Tibial nerve (tissue), 4 donors: ENCODE measurements around the gene LMO4. TPM values are rescaled to one million over a fixed set of nuclear protein-coding genes. Genes with fewer than 3 reads are reported as not detected.

ENCODE experiments used
- DNase-seq, 2 donors: peaks; one replicate each; pipeline ENCODE4 v3.0.0-alpha.2; 2019; ENCODE audit warnings: low spot score in 2 of 2
- H3K27ac ChIP-seq, 4 donors: fragments of 200-600 bp; sonication (generic) in 3 of 4; one replicate each; pipeline ENCODE4 v1.5.1; 2017 to 2019; ENCODE audit warnings: mild to moderate bottlenecking in 1 of 4
- H3K27me3 ChIP-seq, 2 donors: fragments of 200-600 bp; sonication (generic) in 1 of 2; one replicate each; pipeline versions ENCODE4 v1.5.1 to v1.6.0; 2017 to 2019
- H3K36me3 ChIP-seq, 3 donors: fragments of 200-600 bp; sonication (generic); one replicate each; pipeline ENCODE4 v1.5.1; 2018 to 2019
- H3K4me1 ChIP-seq, 4 donors: fragments of 200-600 bp; sonication (generic) in 3 of 4; one replicate each; pipeline ENCODE4 v1.5.1; 2017 to 2019
- H3K4me3 ChIP-seq, 4 donors: fragments of 200-600 bp; sonication (generic) in 3 of 4; one replicate each; pipeline ENCODE4 v1.5.1; 2017 to 2019; ENCODE audit warnings: mild to moderate bottlenecking in 1 of 4, moderate library complexity in 1 of 4
- H3K9me3 ChIP-seq, 4 donors: fragments of 200-600 bp; sonication (generic) in 3 of 4; one replicate each; pipeline ENCODE4 v1.5.1; 2017 to 2019
- EP300 ChIP-seq, 2 donors: sonication (generic); formaldehyde crosslinking; IDR thresholded peaks; one replicate each; pipeline ENCODE4 v1.6.1; 2017; ENCODE audit warnings: antibody characterized with exemption in 2 of 2, mild to moderate bottlenecking in 1 of 2
- POLR2A ChIP-seq, 2 donors: fragments of 450-650 bp; IDR thresholded peaks; one replicate each; pipeline ENCODE4 v1.6.1; 2017; ENCODE audit warnings: antibody characterized with exemption in 2 of 2, mild to moderate bottlenecking in 2 of 2, moderate library complexity in 2 of 2
- WGBS, 2 donors: methylation state at CpG; one replicate each; pipeline ENCODE4 v1.1.5; 2018; 5-methylcytosine and 5-hydroxymethylcytosine counted together
- total RNA-seq, 4 donors: library from RNA; depleted of rRNA; stranded (reverse); fragments of >200 nt; gene quantifications; one replicate each; pipeline ENCODE4 v1.1.0, GENCODE V29; 2016
- TF ChIP-seq, protein P1 (sequence below), 5 experiments: fragments of 200-600 bp in 3 of 5; fragments of 450-650 bp in 2 of 5; sonication (generic) in 3 of 5; IDR thresholded peaks; one replicate each; pipeline ENCODE4 v1.5.1; 2016 to 2019; ENCODE audit warnings: antibody characterized with exemption in 5 of 5, mild to moderate bottlenecking in 3 of 5, moderate library complexity in 2 of 5

Gene LMO4
- total RNA-seq, 4 donors from 2014 or later: 34.7 to 43.2 (median 40.7) TPM

GRCh38 chr1:87359586-87359985 is 30.9 kb downstream of the LMO4 start:
- no peaks in the 10 kb centered on the region for H3K4me1 ChIP-seq
- 63 to 86% methylated on average over 1 of the region's 1 CpG for WGBS, 2 donors
- TF ChIP-seq, protein P1, sequence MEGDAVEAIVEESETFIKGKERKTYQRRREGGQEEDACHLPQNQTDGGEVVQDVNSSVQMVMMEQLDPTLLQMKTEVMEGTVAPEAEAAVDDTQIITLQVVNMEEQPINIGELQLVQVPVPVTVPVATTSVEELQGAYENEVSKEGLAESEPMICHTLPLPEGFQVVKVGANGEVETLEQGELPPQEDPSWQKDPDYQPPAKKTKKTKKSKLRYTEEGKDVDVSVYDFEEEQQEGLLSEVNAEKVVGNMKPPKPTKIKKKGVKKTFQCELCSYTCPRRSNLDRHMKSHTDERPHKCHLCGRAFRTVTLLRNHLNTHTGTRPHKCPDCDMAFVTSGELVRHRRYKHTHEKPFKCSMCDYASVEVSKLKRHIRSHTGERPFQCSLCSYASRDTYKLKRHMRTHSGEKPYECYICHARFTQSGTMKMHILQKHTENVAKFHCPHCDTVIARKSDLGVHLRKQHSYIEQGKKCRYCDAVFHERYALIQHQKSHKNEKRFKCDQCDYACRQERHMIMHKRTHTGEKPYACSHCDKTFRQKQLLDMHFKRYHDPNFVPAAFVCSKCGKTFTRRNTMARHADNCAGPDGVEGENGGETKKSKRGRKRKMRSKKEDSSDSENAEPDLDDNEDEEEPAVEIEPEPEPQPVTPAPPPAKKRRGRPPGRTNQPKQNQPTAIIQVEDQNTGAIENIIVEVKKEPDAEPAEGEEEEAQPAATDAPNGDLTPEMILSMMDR (IDR thresholded peaks at IDR 0.05): no peak
- TF ChIP-seq EP300 (IDR thresholded peaks at IDR 0.05) (no peak), POLR2A (IDR thresholded peaks at IDR 0.05) (no peak)
- no peak for DNase-seq
- H3K9me3 ChIP-seq: peaks cover 0 to 5% (median 0%) of the 10 kb centered on the region in 4 donors
- H3K27me3 ChIP-seq: no peaks in the 10 kb centered on the region
- H3K4me3 ChIP-seq: no peak overlapping the region
- H3K27ac ChIP-seq: no peak overlapping the region
- no peaks in the 10 kb centered on the region for H3K36me3 ChIP-seq

GRCh38 chr1:87362063-87362833 is 33.6 kb downstream of the LMO4 start:
- Histone ChIP-seq H3K27ac (no peak overlapping the region), H3K36me3 (no peaks in the 10 kb centered on the region), H3K9me3 (peaks cover 0 to 5% (median 0%) of the 10 kb centered on the region in 4 donors), H3K27me3 (no peaks in the 10 kb centered on the region), H3K4me3 (no peak overlapping the region), H3K4me1 (no peaks in the 10 kb centered on the region)
- 59 to 68% methylated on average over 5 of the region's 5 CpGs for WGBS, 2 donors
- TF ChIP-seq, protein P1 (IDR thresholded peaks at IDR 0.05): no peak
- DNase-seq: no peak

GRCh38 chr1:87362834-87363426 is 34.2 kb downstream of the LMO4 start:
- Histone ChIP-seq H3K27ac (no peak overlapping the region), H3K9me3 (peaks cover 0 to 5% (median 0%) of the 10 kb centered on the region in 4 donors), H3K4me3 (no peak overlapping the region), H3K4me1 (no peaks in the 10 kb centered on the region), H3K27me3 (no peaks in the 10 kb centered on the region), H3K36me3 (no peaks in the 10 kb centered on the region)
- WGBS, 2 donors: 73 to 75% methylated on average over 2 of the region's 2 CpGs
- no peak for DNase-seq
- TF ChIP-seq, protein P1 (IDR thresholded peaks at IDR 0.05): no peak
- no peak for TF ChIP-seq EP300 (IDR thresholded peaks at IDR 0.05)
- TF ChIP-seq POLR2A (IDR thresholded peaks at IDR 0.05): no peak

DNA sequence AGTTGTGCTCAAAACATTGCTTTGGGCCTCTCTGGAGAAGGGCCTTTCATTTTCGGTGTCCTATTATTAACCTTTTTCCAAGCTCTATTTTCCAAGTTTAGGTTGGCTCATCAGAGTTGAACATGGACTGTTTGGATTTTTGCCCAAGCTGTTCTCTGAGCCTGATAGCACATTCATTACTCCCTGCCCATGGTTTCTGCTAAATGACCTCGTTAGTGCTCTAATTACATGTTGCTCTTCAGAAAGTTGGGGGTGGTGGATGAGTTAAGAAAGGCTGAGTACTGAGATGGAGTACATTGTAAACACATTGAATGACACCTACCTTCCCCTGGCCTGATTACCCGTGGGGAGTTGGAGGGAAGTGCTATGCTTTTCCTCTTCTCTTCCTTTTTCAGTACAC is 38.9 kb downstream of the LMO4 start:
- H3K27ac ChIP-seq: no peak overlapping the region
- TF ChIP-seq EP300 (IDR thresholded peaks at IDR 0.05): no peak
- TF ChIP-seq, protein P1 (IDR thresholded peaks at IDR 0.05): no peak
- TF ChIP-seq POLR2A (IDR thresholded peaks at IDR 0.05): no peak
- H3K4me1 ChIP-seq: no peaks in the 10 kb centered on the region
- 47 to 63% methylated on average over 3 of the region's 3 CpGs for WGBS, 2 donors
- H3K9me3 ChIP-seq: no peaks in the 10 kb centered on the region
- DNase-seq: no peak
- H3K27me3 ChIP-seq: no peaks in the 10 kb centered on the region
- no peaks in the 10 kb centered on the region for H3K36me3 ChIP-seq
- H3K4me3 ChIP-seq: no peak overlapping the region

DNA sequence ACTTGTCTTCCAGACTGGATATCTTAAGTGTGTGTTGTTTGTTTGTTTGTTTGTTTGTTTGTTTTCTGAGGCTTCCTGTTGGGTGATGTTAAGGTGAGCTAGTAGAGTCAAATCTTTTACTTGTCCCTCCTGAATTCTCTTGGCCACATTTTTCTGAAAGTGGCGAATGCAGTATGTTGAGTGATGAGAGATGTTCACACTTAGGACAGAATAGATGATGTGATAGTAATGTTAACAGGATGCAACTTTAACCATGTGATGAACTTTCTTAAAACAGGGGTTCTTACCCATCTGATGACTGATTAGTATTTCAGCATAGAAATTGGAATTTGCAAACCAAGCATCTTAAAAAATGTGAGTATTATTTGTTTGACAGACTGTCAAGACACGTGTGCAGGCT is 40.2 kb downstream of the LMO4 start:
- WGBS, 2 donors: 90 to 91% methylated on average over 2 of the region's 2 CpGs
- H3K36me3 ChIP-seq: no peaks in the 10 kb centered on the region
- H3K27ac ChIP-seq: no peak overlapping the region
- no peaks in the 10 kb centered on the region for H3K27me3 ChIP-seq
- TF ChIP-seq POLR2A (IDR thresholded peaks at IDR 0.05) (no peak), EP300 (IDR thresholded peaks at IDR 0.05) (no peak)
- TF ChIP-seq, protein P1 (IDR thresholded peaks at IDR 0.05): no peak
- H3K4me3 ChIP-seq: no peak overlapping the region
- no peaks in the 10 kb centered on the region for H3K4me1 ChIP-seq
- no peaks in the 10 kb centered on the region for H3K9me3 ChIP-seq
- no peak for DNase-seq
